ENCODE measurements around the gene PDE4B.

PDE4B gene

GRCh38 chr1:66337249-66337648 lies 544.6 kb downstream of the PDE4B start:
- no peak for DNase-seq (ENCODE audit: low spot score)

- DNase-seq (ENCODE audit: low spot score): no peak
Measured at GRCh38 chr1:66339944-66340343, 547.2 kb downstream of the PDE4B start.

GRCh38 chr1:66341446-66342089 lies 548.9 kb downstream of the PDE4B start:
- DNase-seq (ENCODE audit: low spot score): no peak

DNA sequence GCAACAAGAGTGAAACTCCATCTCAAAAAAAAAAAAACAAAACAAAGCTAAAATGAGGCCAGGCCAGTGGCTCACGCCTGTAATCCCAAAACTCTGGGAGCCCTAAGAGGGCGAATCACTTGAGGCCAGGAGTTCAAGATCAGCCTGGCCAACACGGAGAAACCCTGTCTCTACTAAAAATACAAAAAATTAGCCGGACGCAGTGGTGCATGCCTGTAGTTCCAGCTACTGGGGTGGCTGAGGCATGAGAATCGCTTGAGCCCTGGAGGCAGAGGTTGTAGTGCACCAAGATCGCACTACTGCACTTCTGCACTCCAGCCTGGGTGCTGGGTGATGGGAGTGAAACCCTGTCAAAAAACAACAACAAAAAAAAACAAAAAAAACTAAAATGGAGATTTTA lies 550.0 kb downstream of the PDE4B start:
- no peak for DNase-seq (ENCODE audit: low spot score)

DNA sequence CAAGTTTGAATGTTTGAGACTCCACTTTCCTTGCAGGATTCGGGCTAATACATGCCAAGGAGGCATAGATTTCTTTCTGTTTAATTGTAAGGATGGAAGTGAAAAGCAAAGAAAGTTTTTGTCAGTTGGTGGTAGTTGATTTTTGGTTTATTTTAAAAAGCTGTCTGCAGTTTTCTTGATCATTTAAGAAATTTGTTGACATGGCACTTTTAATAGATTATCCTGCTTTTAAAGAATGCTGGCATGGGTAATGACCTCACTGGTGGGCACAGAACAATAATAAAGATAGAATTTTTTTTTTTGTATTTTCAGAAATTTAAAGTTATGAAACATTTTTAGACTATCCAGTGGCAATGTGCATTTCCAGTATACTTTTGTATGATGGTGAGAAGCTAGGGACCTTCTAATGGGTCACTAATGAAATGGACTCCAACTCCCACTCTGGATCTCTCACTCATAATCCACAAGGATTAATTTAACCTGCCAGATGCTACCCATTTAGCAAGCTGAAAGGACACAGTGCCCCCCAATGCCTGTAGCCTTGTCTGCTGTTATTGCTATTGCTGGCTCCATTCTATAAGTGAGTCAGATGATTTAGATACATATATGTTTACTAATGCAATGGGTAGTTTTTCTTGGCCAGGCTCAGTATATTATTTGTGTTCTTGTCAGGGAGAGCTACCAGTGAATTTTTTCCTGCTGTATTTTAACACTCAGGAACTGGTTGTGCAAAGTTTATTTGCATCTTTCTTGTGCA lies 551.1 kb downstream of the PDE4B start:
- no peak for DNase-seq (ENCODE audit: low spot score)

GRCh38 chr1:66346057-66346795 lies 553.5 kb downstream of the PDE4B start:
- DNase-seq (ENCODE audit: low spot score): peak; percentile 13

DNA sequence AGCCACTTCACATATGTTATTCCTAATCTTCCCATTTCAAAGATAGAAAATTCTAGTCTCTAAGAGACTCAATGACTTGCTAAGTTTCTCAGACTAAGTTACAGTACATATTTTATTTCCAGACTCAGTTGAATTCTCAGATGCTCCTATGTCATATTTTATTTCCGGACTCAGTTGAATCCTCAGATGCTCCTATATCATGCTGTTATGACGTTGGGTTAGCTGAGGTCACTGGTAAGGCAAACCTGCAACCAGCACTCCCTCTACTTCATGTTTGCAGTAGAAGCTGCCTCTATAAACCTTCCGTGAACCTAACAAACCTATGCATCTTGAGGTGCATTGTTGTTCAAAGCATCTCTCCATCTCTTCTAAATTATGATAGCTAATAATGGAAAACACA lies 554.2 kb downstream of the PDE4B start:
- DNase-seq (ENCODE audit: low spot score): no peak

DNA sequence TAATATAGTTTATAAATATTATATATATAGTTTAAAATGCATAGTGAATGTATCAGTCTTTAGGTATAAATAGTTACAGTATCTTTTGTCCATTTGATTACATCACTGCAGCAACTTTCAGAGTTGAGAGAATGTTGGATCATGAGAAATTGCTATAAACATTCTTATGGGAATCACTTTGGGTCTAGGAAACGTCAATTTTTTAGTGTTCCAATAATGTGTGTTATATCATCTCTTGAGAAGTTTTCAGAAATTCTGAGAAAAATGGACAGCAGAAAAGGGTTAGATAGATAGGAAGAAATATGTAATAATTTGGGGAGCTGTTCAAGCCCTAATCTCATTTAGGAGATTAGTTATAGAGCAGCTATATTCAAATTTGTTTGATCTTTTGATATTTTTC lies 556.1 kb downstream of the PDE4B start:
- no peak for DNase-seq (ENCODE audit: low spot score)

GRCh38 chr1:66349242-66349641 lies 556.5 kb downstream of the PDE4B start:
- DNase-seq (ENCODE audit: low spot score): no peak

- peak; percentile 38 for DNase-seq (ENCODE audit: low spot score)
Measured at GRCh38 chr1:66350001-66350547, 557.4 kb downstream of the PDE4B start.

GRCh38 chr1:66351478-66351877 lies 558.8 kb downstream of the PDE4B start:
- DNase-seq (ENCODE audit: low spot score): no peak

GRCh38 chr1:66351913-66352312 lies 559.2 kb downstream of the PDE4B start:
- no peak for DNase-seq (ENCODE audit: low spot score)

- DNase-seq (ENCODE audit: low spot score): no peak
Measured at GRCh38 chr1:66352792-66353191, 560.1 kb downstream of the PDE4B start.

DNA sequence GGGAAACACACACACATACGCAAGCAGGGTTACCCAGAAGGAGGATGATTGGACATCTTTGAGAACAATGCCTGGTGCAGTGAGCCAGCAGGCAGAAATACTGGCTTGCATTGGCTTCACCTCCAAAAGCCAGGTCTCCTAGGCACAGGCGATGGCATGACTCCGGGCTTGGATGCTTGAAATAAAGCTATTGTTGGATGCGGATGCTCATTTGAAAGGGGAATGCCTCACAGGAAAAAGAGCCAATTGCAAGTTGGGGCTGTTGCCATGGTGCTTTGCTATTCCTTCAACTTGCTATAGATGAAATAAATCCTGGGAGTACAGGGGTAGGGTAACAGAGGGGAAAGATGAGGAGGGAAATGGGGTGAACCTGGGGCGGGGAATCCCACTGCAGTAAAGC lies 560.6 kb downstream of the PDE4B start:
- DNase-seq (ENCODE audit: low spot score): no peak

DNA sequence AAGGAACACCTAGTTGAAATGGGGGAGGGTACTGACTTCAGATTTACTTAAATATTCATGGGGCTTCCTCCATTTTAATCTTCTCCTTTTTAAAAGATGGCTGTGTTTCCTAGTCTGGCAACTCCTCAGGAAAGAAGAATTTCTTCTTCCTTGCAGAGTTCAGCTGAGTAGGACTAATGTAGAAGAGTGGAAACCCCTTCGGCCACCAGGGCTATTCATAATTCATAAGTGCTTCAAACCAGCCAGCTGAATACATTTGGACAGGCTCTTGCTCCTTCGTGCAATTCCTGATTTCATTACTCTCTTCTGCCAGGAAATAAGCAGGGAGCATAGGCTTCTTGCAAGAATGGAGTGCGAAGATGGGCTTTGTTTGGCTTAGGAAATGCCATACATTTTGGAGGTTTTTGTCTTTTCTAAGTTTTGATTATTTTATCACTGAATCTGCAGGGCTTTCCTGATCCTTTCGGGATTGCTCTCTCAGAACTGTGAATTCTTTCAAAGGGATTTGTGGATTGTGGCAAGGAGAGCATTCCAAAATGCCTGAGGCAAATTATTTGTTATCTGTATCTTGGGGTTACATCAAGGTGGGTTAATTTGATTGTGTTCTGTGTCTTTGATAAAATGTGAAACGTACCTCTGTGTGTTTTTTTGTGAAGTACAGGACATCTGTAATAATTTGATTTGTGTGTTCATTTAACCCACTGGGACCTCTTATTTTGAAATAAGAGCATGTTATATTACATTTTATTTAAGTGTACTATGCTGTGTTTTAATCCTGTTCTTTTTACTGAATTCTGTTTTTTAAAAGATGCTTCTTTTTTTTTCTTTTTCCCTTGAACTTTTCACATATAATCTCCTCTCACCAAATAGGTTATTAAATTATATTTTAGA lies 561.9 kb downstream of the PDE4B start:
- no peak for DNase-seq (ENCODE audit: low spot score)

- no peak for DNase-seq (ENCODE audit: low spot score)
Measured at GRCh38 chr1:66355756-66356155, 563.1 kb downstream of the PDE4B start.

DNA sequence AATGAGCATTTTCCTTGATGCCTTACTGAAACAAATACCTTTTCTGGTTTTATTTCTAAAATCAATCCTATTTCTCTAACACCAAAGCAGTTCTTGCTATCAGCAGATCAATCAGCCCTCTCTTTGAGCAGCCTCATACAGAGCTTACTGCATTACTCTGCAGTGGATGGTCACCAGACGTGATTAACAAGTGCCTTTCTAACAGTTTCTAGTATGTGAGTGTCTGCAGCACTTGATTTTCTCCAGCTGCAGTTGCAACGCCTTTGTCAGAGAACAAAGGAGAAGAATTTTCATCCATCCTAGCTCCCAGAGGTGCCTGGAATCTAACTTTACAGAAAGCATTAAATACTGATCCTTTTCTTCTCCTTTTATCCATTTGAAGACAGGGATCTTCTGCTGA lies 563.9 kb downstream of the PDE4B start:
- no peak for DNase-seq (ENCODE audit: low spot score)

DNA sequence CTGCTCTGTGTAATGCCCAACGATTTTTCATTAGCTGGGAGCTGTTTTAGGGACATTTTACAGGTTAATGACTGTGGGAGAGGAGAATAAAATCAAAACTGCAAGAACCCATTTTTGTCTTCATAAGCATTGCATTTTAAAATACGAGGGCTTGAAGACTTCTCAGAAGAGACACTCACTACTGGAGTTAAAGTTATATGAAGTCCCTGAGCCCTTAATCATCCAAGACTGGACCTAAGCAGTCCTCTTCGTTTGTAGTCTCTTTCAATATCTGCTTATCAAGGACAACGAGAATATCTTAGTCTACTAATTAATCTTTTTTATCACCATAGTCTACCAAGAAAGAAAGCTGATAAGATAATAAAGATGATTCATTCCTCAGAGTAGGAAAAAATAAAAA lies 564.3 kb downstream of the PDE4B start:
- no peak for DNase-seq (ENCODE audit: low spot score)

DNA sequence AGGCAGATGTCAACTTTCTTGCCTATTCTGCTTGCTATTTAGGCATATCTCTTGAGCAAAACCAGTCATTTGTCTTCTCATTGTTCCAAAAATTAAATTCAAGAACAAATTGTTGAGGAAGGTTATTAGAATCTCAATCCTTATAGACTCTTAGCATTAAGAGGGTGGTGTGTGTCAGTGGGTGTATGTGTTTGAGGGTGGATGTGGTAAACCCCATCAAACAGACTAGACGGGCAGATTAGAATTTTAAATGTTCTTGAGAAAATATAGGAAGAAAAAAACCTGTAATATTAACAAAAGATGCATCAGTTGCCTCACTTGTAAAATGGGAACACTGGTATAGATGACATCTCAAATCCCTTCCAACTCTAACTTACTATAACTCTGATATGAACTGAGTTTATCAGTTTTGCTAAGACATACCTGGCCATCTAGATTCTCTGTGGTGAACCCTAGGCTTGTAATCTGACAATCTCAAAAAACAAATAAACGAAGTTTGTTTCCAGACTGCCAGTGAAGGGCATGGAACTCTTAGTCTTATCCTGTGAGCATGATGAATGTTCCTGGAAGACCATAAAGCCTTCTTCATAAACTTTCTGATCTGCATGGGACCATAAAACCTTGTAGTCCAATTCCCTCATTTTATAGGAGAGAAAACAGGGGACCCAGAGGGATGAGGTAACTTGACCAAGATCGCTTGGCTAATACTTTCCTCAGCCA lies 564.9 kb downstream of the PDE4B start:
- DNase-seq (ENCODE audit: low spot score): no peak

- DNase-seq (ENCODE audit: low spot score): no peak
Measured at GRCh38 chr1:66359269-66359668, 566.6 kb downstream of the PDE4B start.

GRCh38 chr1:66359815-66360214 lies 567.1 kb downstream of the PDE4B start:
- no peak for DNase-seq (ENCODE audit: low spot score)

All from kidney tubule cell (primary cell).